GM18870 (cell line): ENCODE results near the gene DAB1.

Experiments
- ATAC-seq: cut with Tn5 transposase; IDR thresholded peaks from one replicate; pipeline ENCODE4 v1.9.1; 2021; ENCODE audit warnings: moderate library complexity; ENCODE audit not compliant: unreplicated experiment

Gene DAB1

GRCh38 chr1:57036641-57037579 lies 386.9 kb downstream of the DAB1 start:
- no peak for ATAC-seq

GRCh38 chr1:57034713-57035112 lies 389.1 kb downstream of the DAB1 start:
- no peak for ATAC-seq

GRCh38 chr1:57033222-57034001 lies 390.4 kb downstream of the DAB1 start:
- ATAC-seq = no peak

GRCh38 chr1:57026624-57027354 lies 397.1 kb downstream of the DAB1 start:
- no peak for ATAC-seq

GRCh38 chr1:57024855-57025254 lies 399.0 kb downstream of the DAB1 start:
- ATAC-seq = no peak

GRCh38 chr1:57024428-57024827 lies 399.4 kb downstream of the DAB1 start:
- ATAC-seq = no peak

- no peak for ATAC-seq
These were observed 403.6 kb downstream of the DAB1 start for GRCh38 chr1:57020216-57020615.

GRCh38 chr1:57019236-57019839 lies 404.5 kb downstream of the DAB1 start:
- ATAC-seq = no peak

- ATAC-seq = no peak
These were observed 405.7 kb downstream of the DAB1 start for GRCh38 chr1:57018119-57018518.

GRCh38 chr1:57017717-57018116 lies 406.1 kb downstream of the DAB1 start:
- ATAC-seq = no peak

- ATAC-seq = no peak
These were observed 406.7 kb downstream of the DAB1 start for GRCh38 chr1:57017200-57017599.

GRCh38 chr1:57015071-57015470 lies 408.8 kb downstream of the DAB1 start:
- no peak for ATAC-seq

- no peak for ATAC-seq
These were observed 410.3 kb downstream of the DAB1 start for GRCh38 chr1:57013522-57013921.

- ATAC-seq = no peak
These were observed 411.5 kb downstream of the DAB1 start for GRCh38 chr1:57012315-57012714.

- ATAC-seq = no peak
These were observed 413.3 kb downstream of the DAB1 start for GRCh38 chr1:57010511-57010910.

GRCh38 chr1:57007948-57008347 lies 415.9 kb downstream of the DAB1 start:
- ATAC-seq = no peak

- no peak for ATAC-seq
These were observed 416.4 kb downstream of the DAB1 start for GRCh38 chr1:57007472-57007871.

GRCh38 chr1:57003398-57004139 lies 420.3 kb downstream of the DAB1 start:
- ATAC-seq = no peak

GRCh38 chr1:56995414-56996100 lies 428.3 kb downstream of the DAB1 start:
- ATAC-seq = no peak

GRCh38 chr1:56993475-56993874 lies 430.4 kb downstream of the DAB1 start:
- ATAC-seq = no peak
